A549 (cell line): Measurements from ENCODE around the gene CXCL10.

Source experiments
- CHD4 ChIP-seq: fragments of 200-600 bp; sonication (generic); IDR thresholded peaks from 2 replicates; pipeline ENCODE4 v1.6.1; 2016; ENCODE audit warnings: antibody characterized with exemption, mild to moderate bottlenecking, borderline replicate concordance
- EP300 ChIP-seq, 2 experiments: fragments of >200 bp; sonication (Bioruptor Twin); formaldehyde crosslinking; IDR thresholded peaks; 2 replicates in 1 of 2; 3 replicates in 1 of 2; pipeline ENCODE4 v1.6.1; 2016 to 2017
- ESRRA ChIP-seq: fragments of 150-350 bp; IDR thresholded peaks from 2 replicates; pipeline ENCODE4 v1.6.1; 2014; ENCODE audit warnings: mild to moderate bottlenecking, low read length, borderline replicate concordance
- HDAC2 ChIP-seq: fragments of 200-600 bp; sonication (generic); IDR thresholded peaks from 2 replicates; pipeline ENCODE4 v1.6.1; 2016
- KDM5A ChIP-seq: fragments of 200-600 bp; sonication (generic); IDR thresholded peaks from 2 replicates; pipeline ENCODE4 v1.6.1; 2016; ENCODE audit warnings: antibody characterized with exemption, mild to moderate bottlenecking
- MYC ChIP-seq: IDR thresholded peaks from 2 replicates; pipeline ENCODE4 v1.6.1; 2012; ENCODE audit warnings: mild to moderate bottlenecking, inconsistent platforms, low read length, improper control_type of control experiment, borderline replicate concordance
- NFE2L2 ChIP-seq: fragments of 150-350 bp; conservative IDR thresholded peaks from 2 replicates; pipeline ENCODE4 v1.6.1; 2014; ENCODE audit warnings: low read length
- POLR2A ChIP-seq: IDR thresholded peaks from 2 replicates; pipeline ENCODE4 v1.6.1; 2012; ENCODE audit warnings: mild to moderate bottlenecking, low read length
- RAD21 ChIP-seq, 2 experiments: fragments of >200 bp in 1 of 2; sonication (Bioruptor Twin) in 1 of 2; formaldehyde crosslinking in 1 of 2; IDR thresholded peaks in 1 of 2; conservative IDR thresholded peaks in 1 of 2; 2 replicates in 1 of 2; 3 replicates in 1 of 2; pipeline ENCODE4 v1.6.1; 2012 to 2018; ENCODE audit warnings: inconsistent platforms in 1 of 2
- TF ChIP-seq, protein P1 (sequence below): fragments of >200 bp; sonication (Bioruptor Twin); formaldehyde crosslinking; IDR thresholded peaks from 3 replicates; pipeline ENCODE4 v1.6.1; 2016
- TF ChIP-seq, protein P2 (sequence below): fragments of 250-450 bp; sonication (Bioruptor Pico); IDR thresholded peaks from 2 replicates; pipeline ENCODE4 v1.5.0; 2021; ENCODE audit warnings: mild to moderate bottlenecking, moderate library complexity, borderline replicate concordance
- TF ChIP-seq, protein P3 (sequence below): fragments of >200 bp; sonication (Bioruptor Twin); formaldehyde crosslinking; IDR thresholded peaks from 3 replicates; pipeline ENCODE4 v1.5.1; 2016
- TF ChIP-seq, protein P4 (sequence below): fragments of 200-600 bp; sonication (generic); IDR thresholded peaks from 2 replicates; pipeline ENCODE4 v1.6.1; 2016; ENCODE audit warnings: antibody characterized with exemption, mild to moderate bottlenecking, moderate library complexity

GRCh38 chr4:76058302-76058701 lies 35.0 kb upstream of the CXCL10 start:
- TF ChIP-seq CHD4 (no peak), POLR2A (no peak), EP300 (IDR thresholded peaks at IDR 0.05) (no peak), KDM5A (no peak), ESRRA (no peak), RAD21 (conservative IDR thresholded peaks at IDR 0.05 in 1 of 2, IDR thresholded peaks at IDR 0.05 in 1 of 2) (no peak), MYC (no peak), NFE2L2 (no peak), HDAC2 (no peak)
- TF ChIP-seq, protein P1, sequence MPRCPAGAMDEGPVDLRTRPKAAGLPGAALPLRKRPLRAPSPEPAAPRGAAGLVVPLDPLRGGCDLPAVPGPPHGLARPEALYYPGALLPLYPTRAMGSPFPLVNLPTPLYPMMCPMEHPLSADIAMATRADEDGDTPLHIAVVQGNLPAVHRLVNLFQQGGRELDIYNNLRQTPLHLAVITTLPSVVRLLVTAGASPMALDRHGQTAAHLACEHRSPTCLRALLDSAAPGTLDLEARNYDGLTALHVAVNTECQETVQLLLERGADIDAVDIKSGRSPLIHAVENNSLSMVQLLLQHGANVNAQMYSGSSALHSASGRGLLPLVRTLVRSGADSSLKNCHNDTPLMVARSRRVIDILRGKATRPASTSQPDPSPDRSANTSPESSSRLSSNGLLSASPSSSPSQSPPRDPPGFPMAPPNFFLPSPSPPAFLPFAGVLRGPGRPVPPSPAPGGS, result no peak
- TF ChIP-seq, protein P2, sequence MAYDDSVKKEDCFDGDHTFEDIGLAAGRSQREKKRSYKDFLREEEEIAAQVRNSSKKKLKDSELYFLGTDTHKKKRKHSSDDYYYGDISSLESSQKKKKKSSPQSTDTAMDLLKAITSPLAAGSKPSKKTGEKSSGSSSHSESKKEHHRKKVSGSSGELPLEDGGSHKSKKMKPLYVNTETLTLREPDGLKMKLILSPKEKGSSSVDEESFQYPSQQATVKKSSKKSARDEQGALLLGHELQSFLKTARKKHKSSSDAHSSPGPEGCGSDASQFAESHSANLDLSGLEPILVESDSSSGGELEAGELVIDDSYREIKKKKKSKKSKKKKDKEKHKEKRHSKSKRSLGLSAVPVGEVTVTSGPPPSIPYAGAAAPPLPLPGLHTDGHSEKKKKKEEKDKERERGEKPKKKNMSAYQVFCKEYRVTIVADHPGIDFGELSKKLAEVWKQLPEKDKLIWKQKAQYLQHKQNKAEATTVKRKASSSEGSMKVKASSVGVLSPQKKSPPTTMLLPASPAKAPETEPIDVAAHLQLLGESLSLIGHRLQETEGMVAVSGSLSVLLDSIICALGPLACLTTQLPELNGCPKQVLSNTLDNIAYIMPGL (CRISPR knock-in tag), result no peak
- TF ChIP-seq, protein P3, sequence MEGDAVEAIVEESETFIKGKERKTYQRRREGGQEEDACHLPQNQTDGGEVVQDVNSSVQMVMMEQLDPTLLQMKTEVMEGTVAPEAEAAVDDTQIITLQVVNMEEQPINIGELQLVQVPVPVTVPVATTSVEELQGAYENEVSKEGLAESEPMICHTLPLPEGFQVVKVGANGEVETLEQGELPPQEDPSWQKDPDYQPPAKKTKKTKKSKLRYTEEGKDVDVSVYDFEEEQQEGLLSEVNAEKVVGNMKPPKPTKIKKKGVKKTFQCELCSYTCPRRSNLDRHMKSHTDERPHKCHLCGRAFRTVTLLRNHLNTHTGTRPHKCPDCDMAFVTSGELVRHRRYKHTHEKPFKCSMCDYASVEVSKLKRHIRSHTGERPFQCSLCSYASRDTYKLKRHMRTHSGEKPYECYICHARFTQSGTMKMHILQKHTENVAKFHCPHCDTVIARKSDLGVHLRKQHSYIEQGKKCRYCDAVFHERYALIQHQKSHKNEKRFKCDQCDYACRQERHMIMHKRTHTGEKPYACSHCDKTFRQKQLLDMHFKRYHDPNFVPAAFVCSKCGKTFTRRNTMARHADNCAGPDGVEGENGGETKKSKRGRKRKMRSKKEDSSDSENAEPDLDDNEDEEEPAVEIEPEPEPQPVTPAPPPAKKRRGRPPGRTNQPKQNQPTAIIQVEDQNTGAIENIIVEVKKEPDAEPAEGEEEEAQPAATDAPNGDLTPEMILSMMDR, result no peak
- TF ChIP-seq, protein P4, sequence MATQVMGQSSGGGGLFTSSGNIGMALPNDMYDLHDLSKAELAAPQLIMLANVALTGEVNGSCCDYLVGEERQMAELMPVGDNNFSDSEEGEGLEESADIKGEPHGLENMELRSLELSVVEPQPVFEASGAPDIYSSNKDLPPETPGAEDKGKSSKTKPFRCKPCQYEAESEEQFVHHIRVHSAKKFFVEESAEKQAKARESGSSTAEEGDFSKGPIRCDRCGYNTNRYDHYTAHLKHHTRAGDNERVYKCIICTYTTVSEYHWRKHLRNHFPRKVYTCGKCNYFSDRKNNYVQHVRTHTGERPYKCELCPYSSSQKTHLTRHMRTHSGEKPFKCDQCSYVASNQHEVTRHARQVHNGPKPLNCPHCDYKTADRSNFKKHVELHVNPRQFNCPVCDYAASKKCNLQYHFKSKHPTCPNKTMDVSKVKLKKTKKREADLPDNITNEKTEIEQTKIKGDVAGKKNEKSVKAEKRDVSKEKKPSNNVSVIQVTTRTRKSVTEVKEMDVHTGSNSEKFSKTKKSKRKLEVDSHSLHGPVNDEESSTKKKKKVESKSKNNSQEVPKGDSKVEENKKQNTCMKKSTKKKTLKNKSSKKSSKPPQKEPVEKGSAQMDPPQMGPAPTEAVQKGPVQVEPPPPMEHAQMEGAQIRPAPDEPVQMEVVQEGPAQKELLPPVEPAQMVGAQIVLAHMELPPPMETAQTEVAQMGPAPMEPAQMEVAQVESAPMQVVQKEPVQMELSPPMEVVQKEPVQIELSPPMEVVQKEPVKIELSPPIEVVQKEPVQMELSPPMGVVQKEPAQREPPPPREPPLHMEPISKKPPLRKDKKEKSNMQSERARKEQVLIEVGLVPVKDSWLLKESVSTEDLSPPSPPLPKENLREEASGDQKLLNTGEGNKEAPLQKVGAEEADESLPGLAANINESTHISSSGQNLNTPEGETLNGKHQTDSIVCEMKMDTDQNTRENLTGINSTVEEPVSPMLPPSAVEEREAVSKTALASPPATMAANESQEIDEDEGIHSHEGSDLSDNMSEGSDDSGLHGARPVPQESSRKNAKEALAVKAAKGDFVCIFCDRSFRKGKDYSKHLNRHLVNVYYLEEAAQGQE, result no peak
